HFF-Myc (cell line): ENCODE results near the gene ZNF17.
A peak's percentile ranks its signal among the peaks of the same experiment; 100 is the strongest.

Experiments used
- DNase-seq: peaks from one replicate; pipeline ENCODE4 v3.0.0-alpha.2; 2011; ENCODE audit warnings: low read depth; ENCODE audit errors: extremely low read depth
- H3K4me3 ChIP-seq: replicated peaks from 2 replicates; pipeline ENCODE4 v1.5.1; 2011; ENCODE audit warnings: low read depth, mild to moderate bottlenecking, control low read depth, low read length
- CTCF ChIP-seq: IDR thresholded peaks from 2 replicates; pipeline ENCODE4 v1.5.1; 2012; ENCODE audit warnings: mild to moderate bottlenecking, low read depth, low read length, control low read depth; ENCODE audit errors: missing control alignments

Gene ZNF17

GRCh38 chr19:57434386-57435061 is 23.6 kb downstream of the ZNF17 start:
- DNase-seq, result no peak
- H3K4me3 ChIP-seq, result peak overlapping the region; percentile 74
- no peak for TF ChIP-seq CTCF

GRCh38 chr19:57435062-57435978 is 24.4 kb downstream of the ZNF17 start, which contains the start of gene ZNF749:
TSS of gene ZNF749 (plus strand) at chr19:57435325. CDS start at chr19:57435579, 254 bp downstream.
- peak within 1 kb of the TSS; percentile 74 for H3K4me3 ChIP-seq
- TF ChIP-seq CTCF, result no peak
- DNase-seq, result peak; percentile 99

- H3K4me3 ChIP-seq, result peak overlapping the region; percentile 74
- TF ChIP-seq CTCF, result no peak
- DNase-seq, result no peak
These were observed 25.5 kb downstream of the ZNF17 start for GRCh38 chr19:57436417-57436816.

- TF ChIP-seq CTCF, result no peak
- no peak overlapping the region for H3K4me3 ChIP-seq
- DNase-seq, result no peak
These were observed 27.0 kb downstream of the ZNF17 start for GRCh38 chr19:57437931-57438330.

- H3K4me3 ChIP-seq, result no peak overlapping the region
- no peak for DNase-seq
- TF ChIP-seq CTCF, result no peak
These were observed 28.0 kb downstream of the ZNF17 start for GRCh38 chr19:57438925-57439324.

GRCh38 chr19:57441979-57442752 is 31.2 kb downstream of the ZNF17 start:
- TF ChIP-seq CTCF, result no peak

More at GRCh38 chr19:57441979-57442752, 31.2 kb downstream of the ZNF17 start:
- no peak overlapping the region for H3K4me3 ChIP-seq
- DNase-seq, result no peak
